ENCODE measurements around the gene ERI3. TPM values are rescaled to one million over a fixed set of nuclear protein-coding genes. Genes with fewer than 3 reads are reported as not detected.

ERI3 gene
- polyA plus RNA-seq, 2 of the 4 experiments (the other 2 are of a cell fraction) = 43.4 to 44.7 TPM

- TF ChIP-seq, protein P1, sequence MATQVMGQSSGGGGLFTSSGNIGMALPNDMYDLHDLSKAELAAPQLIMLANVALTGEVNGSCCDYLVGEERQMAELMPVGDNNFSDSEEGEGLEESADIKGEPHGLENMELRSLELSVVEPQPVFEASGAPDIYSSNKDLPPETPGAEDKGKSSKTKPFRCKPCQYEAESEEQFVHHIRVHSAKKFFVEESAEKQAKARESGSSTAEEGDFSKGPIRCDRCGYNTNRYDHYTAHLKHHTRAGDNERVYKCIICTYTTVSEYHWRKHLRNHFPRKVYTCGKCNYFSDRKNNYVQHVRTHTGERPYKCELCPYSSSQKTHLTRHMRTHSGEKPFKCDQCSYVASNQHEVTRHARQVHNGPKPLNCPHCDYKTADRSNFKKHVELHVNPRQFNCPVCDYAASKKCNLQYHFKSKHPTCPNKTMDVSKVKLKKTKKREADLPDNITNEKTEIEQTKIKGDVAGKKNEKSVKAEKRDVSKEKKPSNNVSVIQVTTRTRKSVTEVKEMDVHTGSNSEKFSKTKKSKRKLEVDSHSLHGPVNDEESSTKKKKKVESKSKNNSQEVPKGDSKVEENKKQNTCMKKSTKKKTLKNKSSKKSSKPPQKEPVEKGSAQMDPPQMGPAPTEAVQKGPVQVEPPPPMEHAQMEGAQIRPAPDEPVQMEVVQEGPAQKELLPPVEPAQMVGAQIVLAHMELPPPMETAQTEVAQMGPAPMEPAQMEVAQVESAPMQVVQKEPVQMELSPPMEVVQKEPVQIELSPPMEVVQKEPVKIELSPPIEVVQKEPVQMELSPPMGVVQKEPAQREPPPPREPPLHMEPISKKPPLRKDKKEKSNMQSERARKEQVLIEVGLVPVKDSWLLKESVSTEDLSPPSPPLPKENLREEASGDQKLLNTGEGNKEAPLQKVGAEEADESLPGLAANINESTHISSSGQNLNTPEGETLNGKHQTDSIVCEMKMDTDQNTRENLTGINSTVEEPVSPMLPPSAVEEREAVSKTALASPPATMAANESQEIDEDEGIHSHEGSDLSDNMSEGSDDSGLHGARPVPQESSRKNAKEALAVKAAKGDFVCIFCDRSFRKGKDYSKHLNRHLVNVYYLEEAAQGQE (IDR thresholded peaks at IDR 0.05) = no peak
- TF ChIP-seq, protein P2, sequence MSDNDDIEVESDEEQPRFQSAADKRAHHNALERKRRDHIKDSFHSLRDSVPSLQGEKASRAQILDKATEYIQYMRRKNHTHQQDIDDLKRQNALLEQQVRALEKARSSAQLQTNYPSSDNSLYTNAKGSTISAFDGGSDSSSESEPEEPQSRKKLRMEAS (IDR thresholded peaks at IDR 0.05) = no peak
Observed at GRCh38 chr1:44388551-44388950, 33.5 kb upstream of the ERI3 start (continued).

GRCh38 chr1:44380666-44381177, 25.7 kb upstream of the ERI3 start:
- Histone ChIP-seq H3K4me1 (no peaks in the 10 kb centered on the region), H3K27ac (no peak overlapping the region), H3K4me2 (no peak overlapping the region), H3K9me3 (no peaks in the 10 kb centered on the region), H3K4me3 (no peak overlapping the region)
- ChIA-PET POLR2A (no interaction called here), CTCF (interaction anchor here (0.6 to 4.0 kb wide), 3 partner anchors 62 to 284 kb away, joined by 5 to 24 read pairs (median 5); no protein-coding TSS in a partner anchor)
- TF ChIP-seq BHLHE40 (IDR thresholded peaks at IDR 0.05; ENCODE audit: low read depth, low read length) (no peak), JUN (IDR thresholded peaks at IDR 0.05) (no peak), RFX5 (IDR thresholded peaks at IDR 0.05) (no peak), FOXS1 (CRISPR knock-in tag; IDR thresholded peaks at IDR 0.05) (no peak), KDM5A (IDR thresholded peaks at IDR 0.05) (no peak), CBX8 (IDR thresholded peaks at IDR 0.05) (no peak), MYC (IDR thresholded peaks at IDR 0.05; ENCODE audit: borderline replicate concordance, low read length) (no peak), ZNF302 (CRISPR knock-in tag; IDR thresholded peaks at IDR 0.05) (no peak), ZSCAN20 (CRISPR knock-in tag; IDR thresholded peaks at IDR 0.05) (no peak), CTCF (IDR thresholded peaks at IDR 0.05) (no peak), BCL3 (IDR thresholded peaks at IDR 0.05) (no peak), RCOR1 (IDR thresholded peaks at IDR 0.05; ENCODE audit: low read depth, low read length) (no peak), POLR2A (IDR thresholded peaks at IDR 0.05; ENCODE audit: low read length) (no peak), TFCP2L1 (CRISPR knock-in tag; IDR thresholded peaks at IDR 0.05) (no peak)
- TF ChIP-seq, protein P2 (IDR thresholded peaks at IDR 0.05) = no peak
- TF ChIP-seq, protein P1 (IDR thresholded peaks at IDR 0.05) = no peak
- TF ChIP-seq, protein P3, sequence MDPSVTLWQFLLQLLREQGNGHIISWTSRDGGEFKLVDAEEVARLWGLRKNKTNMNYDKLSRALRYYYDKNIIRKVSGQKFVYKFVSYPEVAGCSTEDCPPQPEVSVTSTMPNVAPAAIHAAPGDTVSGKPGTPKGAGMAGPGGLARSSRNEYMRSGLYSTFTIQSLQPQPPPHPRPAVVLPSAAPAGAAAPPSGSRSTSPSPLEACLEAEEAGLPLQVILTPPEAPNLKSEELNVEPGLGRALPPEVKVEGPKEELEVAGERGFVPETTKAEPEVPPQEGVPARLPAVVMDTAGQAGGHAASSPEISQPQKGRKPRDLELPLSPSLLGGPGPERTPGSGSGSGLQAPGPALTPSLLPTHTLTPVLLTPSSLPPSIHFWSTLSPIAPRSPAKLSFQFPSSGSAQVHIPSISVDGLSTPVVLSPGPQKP (IDR thresholded peaks at IDR 0.05; ENCODE audit: low read depth, low read length) = no peak
- no peak for FAIRE-seq
- ATAC-seq = no peak
- WGBS (ENCODE audit: missing lambda C conversion rate) = 41% methylated on average over 3 of the region's 3 CpGs
- no peak for DNase-seq (ENCODE audit: low read depth in 1 of 2, low spot score in 1 of 2)
